ENCODE results near the gene TSPAN9. TPM values are rescaled to one million over a fixed set of nuclear protein-coding genes. Genes with fewer than 3 reads are reported as not detected.

Gene TSPAN9
- total RNA-seq, 1 experiment from 2014 or later: 35.5 TPM

- BruUV-seq (replicated peaks): no TSS peak
- no peaks in the 10 kb centered on the region for H3K27me3 ChIP-seq (replicated peaks; ENCODE audit: insufficient read depth, low read depth, low read length, poor library complexity)
- H3K4me1 ChIP-seq (ENCODE audit: insufficient read depth, low read length, poor library complexity, severe bottlenecking): peaks cover 55% of the 10 kb centered on the region
- ChIA-PET POLR2A (ENCODE audit: low non-redundant PET) (interaction anchor here (0.6 kb wide), 1 partner anchor 191 kb away, joined by 6 read pairs; no protein-coding TSS in a partner anchor), CTCF (interaction anchor here (1.3 kb wide), 1 partner anchor 28 kb away, joined by 4 read pairs; no protein-coding TSS in a partner anchor)
- intact Hi-C loops (cut with micrococcal nuclease; ENCODE audit: unreplicated experiment): no loop called here
- no peak overlapping the region for H3K4me3 ChIP-seq (ENCODE audit: low read depth, low read length, poor library complexity, severe bottlenecking)
- peak; percentile 83 for DNase-seq (ENCODE audit: low spot score)
- TF ChIP-seq EZH2 (IDR thresholded peaks at IDR 0.05; ENCODE audit: borderline replicate concordance, low read depth, low read length, poor library complexity, severe bottlenecking) (no peak), CTCF (conservative IDR thresholded peaks at IDR 0.05; ENCODE audit: low read depth, low read length) (no peak)
- H3K9me3 ChIP-seq (ENCODE audit: low read depth, low read length, poor library complexity, severe bottlenecking): no peaks in the 10 kb centered on the region
- peak overlapping the region; percentile 73 for H3K27ac ChIP-seq (ENCODE audit: low read depth, low read length, poor library complexity, severe bottlenecking)
- H3K36me3 ChIP-seq (ENCODE audit: insufficient read depth, low read length, poor library complexity, severe bottlenecking): no peaks in the 10 kb centered on the region
Measured at GRCh38 chr12:3247629-3248161, 170.5 kb downstream of the TSPAN9 start.

GRCh38 chr12:3249081-3249800 is 172.1 kb downstream of the TSPAN9 start:
- intact Hi-C loops (cut with micrococcal nuclease; ENCODE audit: unreplicated experiment): no loop called here
- CTCF ChIA-PET: no interaction called here
- peak overlapping the region; percentile 73 for H3K27ac ChIP-seq (ENCODE audit: low read depth, low read length, poor library complexity, severe bottlenecking)
- TF ChIP-seq CTCF (conservative IDR thresholded peaks at IDR 0.05; ENCODE audit: low read depth, low read length): no peak
- no peak for TF ChIP-seq EZH2 (IDR thresholded peaks at IDR 0.05; ENCODE audit: borderline replicate concordance, low read depth, low read length, poor library complexity, severe bottlenecking)
- no peak overlapping the region for H3K4me3 ChIP-seq (ENCODE audit: low read depth, low read length, poor library complexity, severe bottlenecking)
- POLR2A ChIA-PET (ENCODE audit: low non-redundant PET): no interaction called here
- no TSS peak for BruUV-seq (replicated peaks)
- H3K9me3 ChIP-seq (ENCODE audit: low read depth, low read length, poor library complexity, severe bottlenecking): no peaks in the 10 kb centered on the region
- no peaks in the 10 kb centered on the region for H3K27me3 ChIP-seq (replicated peaks; ENCODE audit: insufficient read depth, low read depth, low read length, poor library complexity)
- peaks cover 57% of the 10 kb centered on the region for H3K4me1 ChIP-seq (ENCODE audit: insufficient read depth, low read length, poor library complexity, severe bottlenecking)
- peak; percentile 91 for DNase-seq (ENCODE audit: low spot score)
- H3K36me3 ChIP-seq (ENCODE audit: insufficient read depth, low read length, poor library complexity, severe bottlenecking): no peaks in the 10 kb centered on the region

- no peaks in the 10 kb centered on the region for H3K9me3 ChIP-seq (ENCODE audit: low read depth, low read length, poor library complexity, severe bottlenecking)
- CTCF ChIA-PET: no interaction called here
- H3K27me3 ChIP-seq (replicated peaks; ENCODE audit: insufficient read depth, low read depth, low read length, poor library complexity): no peaks in the 10 kb centered on the region
- H3K27ac ChIP-seq (ENCODE audit: low read depth, low read length, poor library complexity, severe bottlenecking): peak overlapping the region; percentile 73
- no peak for TF ChIP-seq CTCF (conservative IDR thresholded peaks at IDR 0.05; ENCODE audit: low read depth, low read length)
- no peak for TF ChIP-seq EZH2 (IDR thresholded peaks at IDR 0.05; ENCODE audit: borderline replicate concordance, low read depth, low read length, poor library complexity, severe bottlenecking)
- POLR2A ChIA-PET (ENCODE audit: low non-redundant PET): no interaction called here
- intact Hi-C loops (cut with micrococcal nuclease; ENCODE audit: unreplicated experiment): no loop called here
- BruUV-seq (replicated peaks): no TSS peak
- DNase-seq (ENCODE audit: low spot score): no peak
- H3K4me1 ChIP-seq (ENCODE audit: insufficient read depth, low read length, poor library complexity, severe bottlenecking): peaks cover 57% of the 10 kb centered on the region
- no peaks in the 10 kb centered on the region for H3K36me3 ChIP-seq (ENCODE audit: insufficient read depth, low read length, poor library complexity, severe bottlenecking)
- H3K4me3 ChIP-seq (ENCODE audit: low read depth, low read length, poor library complexity, severe bottlenecking): no peak overlapping the region
Measured at GRCh38 chr12:3250034-3250433, 172.9 kb downstream of the TSPAN9 start.
